Stimulated activated CD8-positive, alpha-beta memory T cell treated with anti-CD3 and anti-CD28 coated beads, Interleukin-7, amount 100 ng/mL, for 4 hours (primary cell): ENCODE measurements around the gene METRN.

Source experiments
- DNase-seq, 2 donors: peaks; one replicate each; pipeline ENCODE4 v3.0.0-alpha.2; 2020; ENCODE audit warnings: low read depth in 2 of 2

METRN gene

DNA sequence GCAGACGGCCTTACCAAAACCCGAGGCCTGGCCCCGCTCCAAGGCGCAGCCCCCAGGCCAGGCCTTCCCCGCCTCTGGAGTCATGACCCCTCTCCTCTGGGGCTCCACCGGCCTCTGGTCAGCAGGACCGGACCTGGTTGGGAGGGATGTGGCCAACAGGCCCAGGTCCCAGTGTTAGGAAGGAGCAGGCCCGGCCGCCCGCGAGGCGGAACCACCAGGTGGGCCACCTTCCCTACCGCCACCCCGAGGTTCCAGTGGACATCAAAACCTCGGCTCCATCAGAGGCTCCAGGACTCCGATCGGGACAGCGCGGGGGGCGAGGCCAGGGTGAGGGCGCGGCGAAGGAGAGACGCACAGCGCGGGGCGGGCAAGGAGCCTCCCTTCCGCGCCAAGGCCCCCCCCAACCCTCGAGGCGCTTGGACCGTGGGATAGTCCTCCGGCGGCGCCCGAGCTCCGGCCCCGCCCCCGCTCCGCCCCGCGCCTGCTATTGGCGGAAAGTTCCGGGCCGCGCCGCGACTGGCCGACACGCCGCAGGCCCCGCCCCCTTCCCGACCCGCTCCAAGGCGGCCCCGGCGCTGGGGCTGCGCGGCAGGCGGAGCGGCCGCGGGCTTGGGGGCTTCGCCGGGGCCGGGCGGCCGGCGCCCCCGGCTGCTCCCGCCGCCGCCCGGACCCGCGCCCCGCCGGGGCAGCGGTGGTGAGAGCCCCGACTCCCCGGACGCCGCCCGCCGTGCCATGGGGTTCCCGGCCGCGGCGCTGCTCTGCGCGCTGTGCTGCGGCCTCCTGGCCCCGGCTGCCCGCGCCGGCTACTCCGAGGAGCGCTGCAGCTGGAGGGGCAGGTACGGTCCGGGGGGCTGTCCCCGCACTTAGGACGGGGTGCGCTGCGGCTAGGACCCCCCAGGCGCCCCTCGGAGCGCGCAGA lies at the start of gene METRN:
METRN (plus strand) TSS at position 561 of the 919 bp plus-strand sequence; CDS start at position 733, 172 bp downstream.
- peak; percentile 63 to 87 for DNase-seq

DNA sequence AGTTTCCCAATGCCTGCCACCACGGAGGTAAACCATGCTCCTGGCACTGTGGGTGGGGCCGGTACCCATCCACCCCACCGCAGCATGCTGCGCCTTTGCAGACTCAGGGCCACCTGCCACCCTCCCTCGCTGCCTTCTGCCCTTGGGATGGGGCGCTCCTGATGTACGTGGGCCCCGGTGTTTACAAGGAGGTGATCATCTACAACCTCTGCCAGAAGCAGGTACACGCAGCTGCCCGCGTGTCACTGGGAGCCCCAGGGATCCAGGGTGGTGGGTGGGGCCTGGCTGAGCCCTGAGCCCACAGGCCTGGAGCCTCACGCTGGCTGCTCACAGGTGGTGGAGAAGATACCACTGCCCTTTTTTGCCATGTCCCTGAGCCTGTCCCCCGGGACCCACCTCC lies 48.3 kb upstream of the METRN start:
- no peak for DNase-seq

DNA sequence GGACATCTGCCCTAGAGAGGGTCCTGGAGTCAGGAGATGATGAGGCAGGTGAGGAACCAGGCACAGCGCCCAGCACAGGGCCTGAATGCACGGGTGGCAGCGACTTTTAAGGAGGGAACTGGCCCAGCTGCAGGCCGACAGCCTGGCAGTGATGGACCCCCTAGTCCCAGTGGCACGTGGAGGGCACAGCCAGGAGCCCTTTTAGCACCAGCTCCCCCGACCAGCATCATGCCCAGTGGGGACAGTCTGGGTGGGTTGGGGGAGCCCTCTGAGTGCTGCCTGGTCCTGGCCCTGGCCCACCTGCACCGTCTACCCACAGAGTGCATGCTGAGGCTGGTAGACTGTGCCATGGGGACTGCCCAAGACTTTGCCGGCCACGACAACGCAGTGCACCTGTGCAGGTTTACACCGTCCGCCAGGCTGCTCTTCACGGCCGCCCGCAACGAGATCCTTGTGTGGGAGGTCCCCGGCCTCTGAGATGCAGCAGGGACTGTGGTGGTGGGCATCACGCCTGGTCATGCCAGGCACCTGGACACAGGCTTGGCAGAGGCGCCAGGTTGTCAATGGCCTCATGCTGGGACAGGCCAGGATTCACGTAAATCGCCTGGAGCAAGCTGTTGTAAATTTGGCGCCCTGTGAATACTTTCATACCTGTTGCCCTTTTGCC lies 47.7 kb upstream of the METRN start:
- no peak for DNase-seq

DNA sequence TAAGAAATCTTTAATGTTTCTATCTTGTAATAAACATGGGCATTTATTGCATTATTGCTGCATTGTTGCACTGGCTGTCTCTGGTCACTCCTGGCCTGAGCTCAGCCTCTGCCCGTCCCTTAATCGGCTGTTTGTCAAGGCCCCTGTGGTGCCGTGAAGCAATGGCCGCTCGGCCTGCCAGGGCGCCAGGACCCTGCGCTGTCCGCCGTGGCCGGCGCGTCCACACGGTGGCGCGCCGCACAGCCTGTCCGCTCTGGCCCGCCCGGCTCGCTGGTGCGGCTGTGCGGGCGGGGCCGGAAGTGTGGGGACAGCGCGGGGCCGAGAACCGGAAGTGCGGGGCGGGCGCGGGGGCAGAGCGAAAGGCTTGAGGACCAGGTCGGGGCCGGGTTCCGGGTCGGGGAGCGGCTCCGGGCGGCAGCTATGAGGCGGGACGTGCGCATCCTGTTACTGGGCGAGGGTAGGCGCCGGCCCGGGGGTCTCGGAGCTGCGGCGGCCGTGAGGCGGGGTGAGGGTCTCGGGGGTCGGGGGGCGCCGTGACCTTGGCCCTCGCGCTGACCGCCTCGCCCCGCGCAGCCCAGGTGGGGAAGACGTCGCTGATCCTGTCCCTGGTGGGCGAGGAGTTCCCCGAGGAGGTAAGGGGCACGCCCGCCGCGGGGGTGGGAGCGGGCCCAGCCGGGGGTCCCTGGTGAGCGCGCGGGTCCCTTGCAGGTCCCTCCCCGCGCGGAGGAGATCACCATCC lies 47.0 kb upstream of the METRN start, which contains the start of gene RHOT2:
RHOT2 (plus strand) TSS at position 353 of the 739 bp plus-strand sequence; CDS start at position 421, 68 bp downstream.
- DNase-seq: peak; percentile 80 to 91

DNA sequence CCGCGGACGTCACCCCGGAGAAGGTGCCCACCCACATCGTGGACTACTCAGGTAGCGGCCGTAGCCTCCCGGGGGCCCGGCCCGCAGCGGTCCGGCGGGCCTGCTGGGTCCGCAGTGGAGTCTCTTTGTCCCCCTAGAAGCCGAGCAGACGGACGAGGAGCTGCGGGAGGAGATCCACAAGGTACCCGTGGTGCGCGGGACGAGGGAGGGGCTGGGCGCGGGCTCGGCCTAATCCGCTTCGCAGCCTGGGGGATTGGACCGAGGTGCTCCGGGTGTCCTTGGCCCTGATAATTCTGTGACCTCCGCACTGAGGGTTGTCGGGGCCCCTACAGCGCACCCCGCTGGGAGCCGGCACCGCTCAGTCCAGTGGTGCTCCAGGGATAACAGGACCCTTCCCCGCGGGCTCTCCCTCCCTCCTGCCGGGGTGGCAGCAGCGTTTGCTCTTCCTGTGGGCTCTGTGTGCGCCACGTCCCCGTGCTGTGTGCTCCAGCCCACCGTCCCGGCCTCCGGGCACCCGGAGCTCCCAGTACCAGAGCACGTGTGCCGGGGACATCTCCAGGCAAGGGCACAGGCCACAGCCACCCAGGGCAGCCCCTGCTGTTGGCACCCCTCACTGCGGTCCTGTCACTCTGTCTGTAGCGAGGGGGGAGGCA lies 46.3 kb upstream of the METRN start:
- DNase-seq: no peak

DNA sequence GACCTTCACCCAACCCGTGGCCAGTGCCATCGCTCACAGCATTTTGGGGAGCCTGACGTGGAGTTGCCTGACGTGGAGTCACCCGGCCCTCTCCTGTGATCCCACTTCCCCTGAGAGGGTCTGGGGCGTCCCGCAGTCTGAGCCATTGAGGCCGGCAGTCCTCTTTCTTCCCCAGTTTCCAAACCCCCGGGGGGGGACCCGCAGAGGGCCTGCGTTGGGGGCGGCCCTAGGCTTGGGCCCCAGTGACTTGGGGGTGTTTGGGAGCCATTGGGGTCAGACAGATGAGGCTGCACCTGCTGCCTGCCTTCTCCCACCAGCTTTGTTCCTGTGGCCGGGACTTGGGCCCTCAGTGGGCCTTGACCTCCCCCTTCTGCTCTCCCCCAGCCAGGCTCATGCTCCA lies 45.3 kb upstream of the METRN start:
- DNase-seq: no peak

DNA sequence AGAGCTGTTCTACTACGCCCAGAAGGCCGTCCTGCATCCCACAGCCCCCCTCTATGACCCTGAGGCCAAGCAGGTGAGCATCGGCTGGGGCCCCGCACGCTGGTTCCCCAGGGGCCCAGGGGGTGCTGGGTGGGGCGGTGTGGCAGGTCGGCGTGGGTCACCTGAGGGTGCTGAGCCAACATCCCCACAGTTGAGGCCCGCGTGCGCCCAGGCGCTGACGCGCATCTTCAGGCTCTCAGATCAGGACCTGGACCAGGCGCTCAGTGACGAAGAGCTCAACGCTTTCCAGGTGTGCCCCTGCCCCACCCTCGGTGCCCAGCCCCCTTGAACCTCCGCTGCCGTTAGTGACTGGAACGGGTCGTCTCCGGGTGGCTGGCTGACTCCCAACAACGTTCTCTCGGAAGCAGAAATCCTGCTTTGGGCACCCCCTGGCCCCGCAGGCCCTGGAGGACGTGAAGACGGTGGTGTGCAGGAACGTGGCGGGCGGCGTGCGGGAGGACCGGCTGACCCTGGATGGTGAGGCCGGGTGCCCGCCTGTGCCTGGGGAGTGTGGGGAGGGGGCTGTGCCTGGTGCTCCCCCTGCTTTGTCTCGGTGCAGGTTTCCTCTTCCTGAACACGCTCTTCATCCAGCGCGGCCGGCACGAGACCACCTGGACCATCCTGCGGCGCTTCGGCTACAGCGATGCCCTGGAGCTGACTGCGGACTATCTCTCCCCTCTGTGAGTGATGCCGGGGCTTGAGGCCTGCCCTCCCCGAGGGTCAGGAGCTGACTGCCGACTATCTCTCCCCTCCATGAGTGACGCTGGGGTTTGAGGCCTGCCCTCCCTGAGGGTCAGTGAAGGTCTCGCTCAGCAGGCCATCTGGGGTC lies 44.2 kb upstream of the METRN start:
- no peak for DNase-seq

DNA sequence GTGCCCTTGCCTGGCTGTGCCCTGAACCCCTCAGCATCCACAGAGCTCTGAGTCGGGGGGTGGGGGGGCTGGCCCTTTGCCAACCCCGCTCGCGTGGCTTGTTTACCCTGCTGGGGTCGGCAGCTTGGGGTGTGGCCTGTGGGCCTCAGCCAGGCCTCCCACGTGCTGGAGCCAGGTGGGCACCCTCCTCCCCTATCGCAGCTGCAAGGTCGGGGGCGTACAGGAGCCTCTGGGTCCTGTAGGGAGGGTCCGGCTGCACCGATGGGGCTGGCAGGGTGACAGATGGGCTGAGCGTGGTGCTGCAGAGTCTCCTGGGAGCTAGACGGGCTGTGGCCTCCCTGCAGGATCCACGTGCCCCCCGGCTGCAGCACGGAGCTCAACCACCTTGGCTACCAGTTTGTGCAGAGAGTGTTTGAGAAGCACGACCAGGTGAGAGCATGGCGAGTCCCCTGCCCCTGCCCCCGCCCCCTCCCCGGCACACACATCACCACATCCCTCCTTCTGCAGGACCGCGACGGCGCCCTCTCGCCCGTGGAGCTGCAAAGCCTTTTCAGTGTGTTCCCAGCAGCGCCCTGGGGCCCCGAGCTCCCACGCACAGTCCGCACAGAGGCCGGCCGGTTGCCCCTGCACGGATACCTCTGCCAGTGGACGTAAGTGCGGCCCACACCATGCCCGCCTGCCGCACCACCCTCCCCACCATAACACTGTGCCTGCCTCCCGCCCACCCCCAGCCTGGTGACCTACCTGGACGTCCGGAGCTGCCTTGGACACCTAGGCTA lies 43.4 kb upstream of the METRN start:
- DNase-seq: no peak

DNA sequence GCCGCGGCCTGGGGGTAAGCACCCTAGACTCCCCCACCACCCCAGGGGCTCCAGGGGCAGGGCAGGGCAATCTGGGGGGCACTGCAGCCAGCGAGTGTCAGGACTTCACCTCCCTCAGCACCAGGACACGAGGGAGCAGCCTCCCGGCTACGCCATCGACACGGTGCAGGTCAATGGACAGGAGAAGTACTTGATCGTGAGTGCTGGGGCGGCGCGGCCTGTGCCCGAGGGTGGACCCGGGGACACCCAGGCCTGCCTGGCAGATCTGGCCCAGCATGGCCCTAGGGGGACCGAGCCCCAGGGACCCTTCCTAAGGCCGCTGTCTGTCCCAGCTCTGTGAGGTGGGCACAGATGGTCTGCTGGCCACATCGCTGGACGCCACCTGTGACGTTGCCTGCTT lies 42.5 kb upstream of the METRN start:
- DNase-seq: no peak

DNA sequence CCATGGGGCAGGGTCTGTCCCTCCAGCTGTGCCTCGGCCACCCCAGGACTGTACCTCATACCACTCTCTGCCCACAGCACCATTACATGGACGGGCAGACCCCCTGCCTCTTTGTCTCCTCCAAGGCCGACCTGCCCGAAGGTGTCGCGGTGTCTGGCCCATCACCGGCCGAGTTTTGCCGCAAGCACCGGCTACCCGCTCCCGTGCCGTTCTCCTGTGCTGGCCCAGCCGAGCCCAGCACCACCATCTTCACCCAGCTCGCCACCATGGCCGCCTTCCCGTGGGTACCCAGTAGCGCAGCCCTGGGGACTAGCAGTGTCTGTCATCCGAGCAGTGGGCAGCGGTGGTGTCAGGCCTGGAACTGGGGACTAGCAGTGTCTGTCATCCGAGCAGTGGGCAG lies 42.1 kb upstream of the METRN start:
- no peak for DNase-seq

DNA sequence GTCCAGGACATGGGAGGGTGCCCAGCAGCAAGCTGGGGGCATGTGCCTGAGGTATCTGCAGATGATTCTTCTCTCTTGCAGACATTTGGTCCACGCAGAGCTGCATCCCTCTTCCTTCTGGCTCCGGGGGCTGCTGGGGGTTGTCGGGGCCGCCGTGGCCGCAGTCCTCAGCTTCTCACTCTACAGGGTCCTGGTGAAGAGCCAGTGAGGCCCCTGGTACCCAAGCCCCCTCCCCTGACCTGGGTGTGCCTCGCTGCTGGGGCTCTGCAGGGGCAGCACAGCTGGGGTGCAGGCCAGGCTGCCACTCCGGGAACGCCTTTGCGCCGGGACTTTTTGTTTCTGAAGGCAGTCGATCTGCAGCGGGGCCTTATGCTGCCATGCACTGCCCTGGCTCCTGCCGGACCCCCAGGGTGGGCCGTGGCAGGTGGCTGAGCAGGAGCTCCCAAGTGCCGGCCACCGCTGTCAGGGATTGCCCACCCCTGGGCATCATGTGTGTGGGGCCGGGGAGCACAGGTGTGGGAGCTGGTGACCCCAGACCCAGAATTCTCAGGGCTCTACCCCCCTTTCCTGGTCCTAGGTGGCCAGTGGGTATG lies 41.4 kb upstream of the METRN start:
- DNase-seq: no peak

DNA sequence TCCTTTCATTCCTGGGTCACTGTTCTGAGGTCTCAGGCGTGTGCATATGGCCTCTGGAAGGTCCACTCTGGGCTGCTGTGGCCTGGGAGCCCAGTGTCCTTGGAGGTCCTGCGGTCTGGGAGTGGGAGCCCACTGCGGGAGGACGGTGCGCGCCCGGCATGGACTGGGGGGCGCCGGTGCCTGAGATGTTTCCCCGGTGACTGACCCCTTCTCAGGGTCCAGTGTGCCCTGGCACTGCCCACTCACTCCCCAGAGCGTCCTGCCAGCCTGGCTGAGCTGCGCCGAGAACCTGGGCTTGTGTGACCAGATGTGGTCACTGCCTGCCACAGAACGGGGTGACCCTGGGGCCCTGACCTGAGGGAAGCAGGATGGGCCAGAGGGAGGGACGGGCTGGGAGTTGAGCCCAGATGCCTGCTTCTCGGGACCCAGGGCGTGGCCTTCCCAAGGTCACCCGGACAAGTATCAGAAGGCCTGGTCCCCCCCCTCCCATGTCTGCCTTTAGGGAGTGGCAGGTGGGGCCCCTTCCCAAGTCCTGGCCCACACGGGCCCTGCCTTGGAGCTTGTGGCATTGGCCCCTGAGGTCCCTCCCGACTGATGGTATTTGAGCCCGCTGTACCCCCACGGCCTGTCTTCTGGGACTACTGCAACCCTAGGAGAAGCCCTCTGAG lies 40.6 kb upstream of the METRN start:
- DNase-seq: no peak

DNA sequence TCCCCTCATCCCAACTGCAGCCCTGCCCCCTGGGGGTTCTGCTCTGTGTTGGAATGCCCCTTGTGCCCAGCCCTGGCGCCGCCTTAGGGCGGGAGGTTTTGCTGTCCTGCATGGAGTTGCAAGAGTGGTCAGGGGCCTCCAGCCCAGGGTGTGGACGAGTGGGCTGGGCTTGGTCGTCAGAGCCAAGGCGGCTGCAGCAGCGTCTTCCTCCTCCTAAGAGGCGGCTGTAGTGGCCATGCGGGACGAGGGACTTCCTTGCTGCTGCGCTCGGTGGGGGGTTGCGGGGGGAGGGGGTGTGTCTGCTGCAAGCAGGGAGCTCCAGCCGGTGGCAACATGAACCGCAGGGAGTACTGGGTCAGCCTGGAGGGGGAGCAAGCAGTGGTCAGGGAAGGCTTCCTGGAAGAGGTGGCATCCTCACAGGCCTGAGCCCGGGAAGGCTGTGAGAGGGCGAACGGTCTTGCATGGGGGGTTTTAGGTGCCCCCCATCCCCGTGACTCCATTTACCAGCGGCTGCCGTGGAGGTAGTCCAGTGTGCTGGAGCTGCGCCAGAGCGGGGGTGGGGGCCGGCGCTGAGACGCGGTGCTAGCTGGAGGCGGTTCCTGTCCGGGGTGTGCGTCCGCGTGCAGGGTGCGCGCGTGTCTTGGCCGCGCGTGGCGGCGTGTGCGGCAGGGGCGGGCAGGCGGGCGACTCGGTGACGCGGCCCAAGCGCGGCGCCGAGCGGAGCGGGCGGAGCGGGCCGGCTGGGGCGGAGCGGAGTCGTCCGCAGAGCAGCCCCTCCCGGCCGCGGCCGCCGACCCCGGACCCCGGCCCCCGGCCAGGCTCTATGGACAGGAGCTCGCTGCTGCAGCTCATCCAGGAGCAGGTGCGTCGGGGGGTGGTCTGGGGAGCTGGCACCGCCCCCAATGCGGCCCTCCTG lies 39.7 kb upstream of the METRN start, which contains the start of gene RHBDL1:
RHBDL1 (plus strand) TSS at position 704 of the 916 bp plus-strand sequence; CDS start at position 824, 120 bp downstream.
- no peak for DNase-seq

DNA sequence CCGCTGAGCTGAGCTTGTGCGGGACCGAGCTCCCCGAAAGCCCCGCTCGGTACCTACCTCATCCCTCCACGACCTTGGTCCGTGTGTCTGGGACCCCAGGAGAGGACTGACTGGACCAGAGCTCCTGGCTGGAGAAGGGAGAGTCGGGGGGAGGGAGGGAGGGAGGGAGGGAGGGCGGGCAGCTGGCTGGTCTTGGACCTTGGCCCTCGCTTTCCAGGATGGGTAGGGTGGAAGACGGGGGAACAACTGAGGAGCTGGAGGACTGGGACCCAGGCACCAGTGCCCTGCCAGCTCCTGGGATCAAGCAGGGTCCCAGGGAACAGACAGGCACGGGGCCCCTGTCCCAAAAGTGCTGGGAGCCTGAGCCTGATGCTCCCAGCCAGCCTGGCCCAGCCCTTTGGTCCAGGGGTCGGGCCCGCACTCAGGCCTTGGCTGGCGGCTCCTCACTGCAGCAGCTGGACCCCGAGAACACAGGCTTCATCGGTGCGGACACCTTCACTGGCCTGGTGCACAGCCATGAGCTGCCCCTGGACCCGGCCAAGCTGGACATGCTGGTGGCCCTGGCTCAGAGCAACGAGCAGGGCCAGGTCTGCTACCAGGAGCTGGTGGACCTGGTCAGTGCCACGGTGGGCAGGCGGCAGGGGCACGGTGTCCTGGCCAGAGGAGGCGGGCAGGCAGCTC lies 38.9 kb upstream of the METRN start:
- DNase-seq: no peak

DNA sequence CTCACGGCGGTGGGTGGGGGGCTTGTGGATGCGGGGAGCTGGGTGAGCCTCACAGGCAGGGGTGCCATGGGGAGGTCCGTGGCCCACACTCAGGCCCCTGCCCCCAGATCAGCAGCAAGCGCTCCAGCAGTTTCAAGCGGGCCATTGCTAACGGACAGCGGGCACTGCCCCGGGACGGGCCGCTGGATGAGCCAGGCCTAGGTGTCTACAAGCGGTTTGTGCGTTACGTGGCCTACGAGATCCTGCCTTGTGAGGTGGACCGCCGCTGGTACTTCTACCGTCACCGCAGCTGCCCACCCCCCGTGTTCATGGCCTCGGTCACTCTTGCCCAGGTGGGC lies 38.4 kb upstream of the METRN start:
- no peak for DNase-seq

DNA sequence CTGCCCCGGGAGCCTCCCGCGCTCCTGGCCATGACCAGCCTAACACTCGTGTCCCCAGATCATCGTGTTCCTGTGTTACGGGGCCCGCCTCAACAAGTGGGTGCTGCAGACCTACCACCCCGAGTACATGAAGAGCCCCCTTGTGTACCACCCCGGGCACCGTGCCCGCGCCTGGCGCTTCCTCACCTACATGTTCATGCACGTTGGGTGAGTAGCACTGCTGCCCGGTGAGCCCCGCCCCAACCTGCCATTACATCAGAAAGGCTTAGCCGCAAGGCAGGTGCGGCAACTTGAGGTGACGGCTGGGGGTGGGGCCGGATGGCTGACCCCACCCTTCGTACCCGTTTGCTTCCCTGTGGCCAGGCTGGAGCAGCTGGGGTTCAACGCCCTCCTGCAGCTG lies 38.0 kb upstream of the METRN start:
- DNase-seq: no peak
